ENCODE data around the gene OOSP1.
A peak's percentile ranks its signal among the peaks of the same experiment; 100 is the strongest.
"Not testable (repeated sequence)": the region's sequence is repeated elsewhere in the genome, so short reads cannot be mapped to it uniquely, and the experiment has no call there.

The OOSP1 gene, protein sequence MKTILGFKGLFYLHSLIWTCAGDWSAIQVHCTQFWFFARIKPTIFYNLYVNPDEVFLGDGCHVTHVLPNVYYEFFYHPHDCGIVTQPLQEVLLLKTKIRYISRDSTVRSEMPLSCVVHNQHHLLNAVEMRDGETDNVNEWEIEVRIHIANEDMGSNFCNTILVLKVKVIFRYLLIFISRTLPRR

GRCh38 chr11:59938132-59938531 lies at the start of gene OOSP1:
TSS of gene OOSP1 (plus strand) at chr11:59938432. CDS start at chr11:59938455, 23 bp downstream.
- DNase-seq = no peak
- in situ Hi-C loops (cut with MboI; ENCODE audit: low pct_unique_long_range_greater_than_20kb, low sequenced_read_pairs) = no loop called here

- in situ Hi-C loops (cut with MboI; ENCODE audit: low pct_unique_long_range_greater_than_20kb, low sequenced_read_pairs) = no loop called here
- no peak for DNase-seq
Measured at GRCh38 chr11:59891781-59892181, 46.5 kb upstream of the OOSP1 start.

DNA sequence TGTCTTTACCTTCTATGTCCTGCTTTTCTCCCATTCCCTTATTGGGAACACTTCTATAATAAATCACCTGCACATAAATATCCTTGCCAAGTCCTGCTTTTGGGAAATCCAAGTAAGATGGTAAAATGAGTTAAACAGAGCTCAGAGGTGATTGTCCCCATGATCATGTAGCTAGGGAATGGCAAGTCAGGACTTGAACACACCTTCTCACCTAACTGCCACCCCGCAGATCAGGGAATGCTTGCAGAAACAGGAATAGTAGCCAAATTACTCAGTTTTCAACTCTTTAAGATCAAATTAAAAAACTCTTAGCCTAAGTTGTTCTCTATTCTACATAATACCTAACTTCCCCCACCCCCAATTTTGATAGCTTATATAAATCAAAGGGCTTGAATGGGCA lies 43.6 kb upstream of the OOSP1 start:
- in situ Hi-C loops (cut with MboI; ENCODE audit: low pct_unique_long_range_greater_than_20kb, low sequenced_read_pairs) = no loop called here
- DNase-seq = no peak

GRCh38 chr11:59898046-59898445 lies 40.2 kb upstream of the OOSP1 start:
- in situ Hi-C loops (cut with MboI; ENCODE audit: low pct_unique_long_range_greater_than_20kb, low sequenced_read_pairs) = no loop called here
- no peak for DNase-seq

GRCh38 chr11:59898650-59899049 lies 39.6 kb upstream of the OOSP1 start:
- in situ Hi-C loops (cut with MboI; ENCODE audit: low pct_unique_long_range_greater_than_20kb, low sequenced_read_pairs) = no loop called here
- DNase-seq = no peak

DNA sequence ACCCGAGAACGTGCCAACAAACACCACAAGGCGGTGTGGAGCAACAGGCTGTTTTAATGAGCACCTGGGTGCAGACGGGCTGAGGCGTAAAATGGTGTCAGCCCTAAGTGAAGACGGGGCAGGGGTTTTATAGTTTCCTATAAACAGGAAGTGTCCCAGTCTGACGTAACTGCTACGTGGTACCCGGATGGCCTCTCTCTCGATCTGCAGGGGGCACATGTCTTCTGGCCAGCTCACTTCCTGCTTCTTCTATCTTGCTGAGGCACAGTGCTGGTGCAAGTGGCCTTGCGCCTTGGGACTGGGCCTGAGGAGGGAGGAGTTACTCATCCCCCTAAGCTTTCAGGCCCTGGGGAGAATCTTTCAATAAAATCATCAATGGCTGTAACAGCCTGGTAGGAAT lies 38.7 kb upstream of the OOSP1 start:
- in situ Hi-C loops (cut with MboI; ENCODE audit: low pct_unique_long_range_greater_than_20kb, low sequenced_read_pairs) = no loop called here
- DNase-seq = peak; percentile 43

- in situ Hi-C loops (cut with MboI; ENCODE audit: low pct_unique_long_range_greater_than_20kb, low sequenced_read_pairs) = no loop called here
- DNase-seq = no peak
Measured at GRCh38 chr11:59900366-59901126, 37.7 kb upstream of the OOSP1 start.

DNA sequence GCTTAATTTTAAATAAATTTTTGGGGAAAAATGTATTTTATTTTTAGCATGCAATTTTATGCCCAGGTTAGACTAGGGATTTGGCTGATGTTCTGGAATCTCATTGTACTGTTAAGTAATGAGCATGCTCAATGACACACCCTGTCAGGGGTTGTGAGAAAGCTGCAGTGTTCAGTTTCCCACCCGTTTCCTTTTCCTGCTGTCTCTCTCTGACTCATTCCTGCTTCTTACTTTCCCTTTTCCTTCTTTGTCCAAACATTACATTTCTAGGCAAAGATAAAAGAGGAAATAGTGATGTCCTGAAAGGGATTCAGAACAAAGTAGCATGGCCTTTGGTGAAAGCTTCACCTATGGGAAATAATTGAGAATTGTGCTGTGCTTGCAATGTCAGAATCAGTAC lies 36.9 kb upstream of the OOSP1 start:
- DNase-seq = no peak
- in situ Hi-C loops (cut with MboI; ENCODE audit: low pct_unique_long_range_greater_than_20kb, low sequenced_read_pairs) = no loop called here

DNA sequence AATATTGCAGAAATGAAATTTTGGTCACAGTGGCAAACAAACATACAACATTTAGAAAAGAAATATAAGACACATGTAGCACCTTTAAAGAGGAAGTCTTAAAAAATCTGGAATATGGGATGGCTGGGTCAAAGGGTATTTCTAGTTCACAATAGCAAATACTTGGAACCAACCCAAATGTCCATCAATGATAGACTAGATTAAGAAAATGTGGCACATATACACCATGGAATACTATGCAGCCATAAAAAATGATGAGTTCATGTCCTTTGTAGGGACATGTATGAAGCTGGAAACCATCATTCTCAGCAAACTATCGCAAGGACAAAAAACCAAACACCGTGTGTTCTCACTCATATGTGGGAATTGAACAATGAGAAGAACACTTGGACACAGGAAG lies 34.7 kb upstream of the OOSP1 start:
- DNase-seq; in situ Hi-C loops (cut with MboI; ENCODE audit: low pct_unique_long_range_greater_than_20kb, low sequenced_read_pairs): not testable (repeated sequence)

GRCh38 chr11:59918480-59918879 lies 19.8 kb upstream of the OOSP1 start:
- DNase-seq = no peak
- in situ Hi-C loops (cut with MboI; ENCODE audit: low pct_unique_long_range_greater_than_20kb, low sequenced_read_pairs) = no loop called here

GRCh38 chr11:59918987-59919589 lies 19.1 kb upstream of the OOSP1 start:
- in situ Hi-C loops (cut with MboI; ENCODE audit: low pct_unique_long_range_greater_than_20kb, low sequenced_read_pairs) = no loop called here

DNA sequence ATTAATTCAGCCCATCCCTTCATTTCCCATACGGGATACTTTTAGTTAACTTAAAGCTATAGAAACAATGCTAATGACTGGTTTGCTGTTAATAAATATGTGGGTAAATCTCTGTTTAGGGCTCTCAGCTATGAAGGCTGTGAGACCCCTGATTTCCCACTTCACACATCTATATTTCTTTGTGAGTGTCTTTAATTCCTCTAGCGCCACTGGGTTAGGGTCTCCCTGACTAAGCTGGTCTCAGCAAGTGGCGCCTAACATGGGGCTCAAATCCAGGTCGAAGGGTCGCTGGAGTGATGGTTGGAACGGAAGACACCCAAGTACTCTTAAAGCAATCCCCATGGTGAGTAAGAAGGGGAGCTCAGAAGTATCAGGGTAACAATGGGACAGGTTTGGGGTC lies 14.4 kb upstream of the OOSP1 start:
- DNase-seq = no peak
- in situ Hi-C loops (cut with MboI; ENCODE audit: low pct_unique_long_range_greater_than_20kb, low sequenced_read_pairs) = no loop called here

More at GRCh38 chr11:59918987-59919589, 19.1 kb upstream of the OOSP1 start:
- peak; percentile 63 for DNase-seq

- in situ Hi-C loops (cut with MboI; ENCODE audit: low pct_unique_long_range_greater_than_20kb, low sequenced_read_pairs) = no loop called here
- no peak for DNase-seq
Measured at GRCh38 chr11:59931688-59932087, 6.5 kb upstream of the OOSP1 start.

- in situ Hi-C loops (cut with MboI; ENCODE audit: low pct_unique_long_range_greater_than_20kb, low sequenced_read_pairs) = no loop called here
Measured at GRCh38 chr11:59938718-59939117, 486 bp downstream of the OOSP1 start.

DNA sequence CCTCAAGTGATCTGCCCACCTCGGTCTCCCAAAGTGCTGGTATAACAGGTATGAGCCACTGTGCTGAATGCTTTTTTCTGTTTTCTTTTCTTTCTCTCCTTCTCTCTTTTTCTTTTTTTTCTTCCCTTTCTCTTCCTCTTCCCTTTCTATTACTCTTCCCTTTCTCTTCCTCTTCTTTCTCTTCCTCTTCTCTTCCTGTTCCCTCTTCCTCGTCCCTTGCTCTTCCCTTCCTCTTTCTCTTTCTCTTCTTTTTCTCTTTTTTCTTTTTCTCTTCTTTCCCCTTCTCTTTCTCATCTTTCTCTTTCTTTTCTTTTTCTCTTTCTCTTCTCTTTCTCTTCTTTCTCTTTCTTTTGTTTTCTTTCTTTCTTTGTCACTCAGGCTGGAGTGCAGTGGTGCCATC lies 1.2 kb downstream of the OOSP1 start:
- DNase-seq = no peak
- in situ Hi-C loops (cut with MboI; ENCODE audit: low pct_unique_long_range_greater_than_20kb, low sequenced_read_pairs) = no loop called here

More at GRCh38 chr11:59938718-59939117, 486 bp downstream of the OOSP1 start:
- DNase-seq = no peak

DNA sequence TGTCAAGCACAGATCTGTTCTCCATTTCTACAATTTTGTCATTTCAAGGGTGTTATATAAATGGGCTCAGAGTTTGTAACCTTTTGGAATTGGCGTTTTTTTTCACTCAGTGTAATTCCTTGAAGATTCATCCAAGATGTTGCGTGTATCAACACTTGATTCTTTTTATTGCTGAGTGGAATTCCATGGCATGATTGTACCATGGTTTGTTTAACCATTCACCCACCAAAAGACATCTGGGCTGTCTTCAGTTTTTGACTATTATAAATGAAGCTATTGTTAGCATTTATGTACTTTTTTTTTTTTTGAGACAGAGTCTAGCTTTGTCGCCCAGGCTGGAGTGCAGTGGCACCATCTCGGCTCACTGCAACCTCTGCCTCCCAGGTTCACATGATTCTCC lies 2.9 kb downstream of the OOSP1 start:
- in situ Hi-C loops (cut with MboI; ENCODE audit: low pct_unique_long_range_greater_than_20kb, low sequenced_read_pairs) = no loop called here
- no peak for DNase-seq

DNA sequence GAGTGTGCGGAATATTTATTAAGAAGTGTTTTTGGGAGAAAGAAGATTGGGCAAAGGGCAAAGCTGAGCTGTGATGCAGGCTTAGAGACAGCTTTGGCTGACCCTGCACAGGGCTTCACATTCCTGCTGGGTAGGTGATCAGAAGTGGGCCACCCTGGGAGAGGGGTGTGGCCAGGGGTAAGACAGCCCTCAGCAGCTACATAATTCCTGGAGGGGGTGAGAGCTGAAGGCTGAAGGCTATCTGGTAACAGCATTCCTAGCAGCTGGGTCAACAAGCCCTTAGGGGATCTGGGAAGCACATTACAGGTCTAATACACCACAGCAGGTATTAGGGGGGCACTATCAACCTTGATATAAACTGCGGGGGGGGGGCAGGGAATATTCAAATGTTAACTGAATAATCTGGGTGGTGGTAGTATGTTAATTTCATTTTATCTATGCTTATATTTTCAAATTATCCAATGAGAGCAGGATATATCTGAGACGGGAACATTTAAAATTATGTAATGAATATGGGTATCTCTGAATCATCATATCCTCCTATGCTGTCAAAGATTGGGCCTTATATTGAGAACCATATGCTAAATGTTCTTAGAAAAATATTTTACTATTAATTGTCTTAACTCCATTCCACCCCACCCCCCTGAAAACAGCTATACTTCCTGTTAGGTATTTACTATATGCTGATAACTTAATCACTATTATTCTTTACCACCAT lies 5.9 kb downstream of the OOSP1 start:
- in situ Hi-C loops (cut with MboI; ENCODE audit: low pct_unique_long_range_greater_than_20kb, low sequenced_read_pairs) = no loop called here
- DNase-seq = no peak

GRCh38 chr11:59944720-59945119 lies 6.5 kb downstream of the OOSP1 start:
- in situ Hi-C loops (cut with MboI; ENCODE audit: low pct_unique_long_range_greater_than_20kb, low sequenced_read_pairs) = no loop called here
- DNase-seq = peak; percentile 21

DNA sequence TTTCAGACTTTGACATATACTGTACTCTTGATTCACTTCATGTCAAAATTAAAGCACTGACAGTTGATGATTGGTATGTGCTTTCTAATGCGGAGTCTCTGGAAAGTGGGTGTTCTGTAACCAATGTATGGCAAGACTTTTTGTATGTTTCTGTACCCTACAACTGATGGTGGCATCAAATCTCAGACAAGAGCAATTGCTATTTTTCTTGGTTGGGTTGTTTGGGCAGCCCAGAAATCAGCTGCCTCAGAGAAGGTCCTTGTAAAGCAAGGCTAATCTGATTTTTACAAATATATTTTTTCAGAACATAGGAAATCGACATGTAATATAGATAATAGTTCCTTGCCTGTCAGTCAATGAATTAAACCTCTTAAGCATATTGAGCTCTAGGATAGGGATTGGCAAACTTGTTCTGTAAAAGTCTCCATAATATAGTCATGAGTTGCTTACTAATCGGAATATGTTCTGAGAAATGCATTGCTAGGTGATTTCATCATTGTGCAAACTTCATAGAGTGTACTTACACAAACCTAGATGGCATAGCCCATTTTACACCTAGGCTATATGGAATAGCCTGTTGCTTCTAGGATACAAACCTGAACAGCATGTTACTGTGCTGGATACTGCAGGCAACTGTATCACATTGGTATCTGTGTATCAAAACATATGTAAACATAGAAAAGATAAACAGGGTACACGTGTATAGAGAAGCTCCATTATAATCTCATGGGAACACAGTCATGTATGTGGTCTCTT lies 15.4 kb downstream of the OOSP1 start:
- DNase-seq = no peak
- in situ Hi-C loops (cut with MboI; ENCODE audit: low pct_unique_long_range_greater_than_20kb, low sequenced_read_pairs) = no loop called here
